ENCODE results near the gene TSPAN4. TPM values are rescaled to one million over a fixed set of nuclear protein-coding genes. Genes with fewer than 3 reads are reported as not detected.

The TSPAN4 gene
- polyA plus RNA-seq, 3 donors = 52.6 to 75.5 (median 63.1) TPM

DNA sequence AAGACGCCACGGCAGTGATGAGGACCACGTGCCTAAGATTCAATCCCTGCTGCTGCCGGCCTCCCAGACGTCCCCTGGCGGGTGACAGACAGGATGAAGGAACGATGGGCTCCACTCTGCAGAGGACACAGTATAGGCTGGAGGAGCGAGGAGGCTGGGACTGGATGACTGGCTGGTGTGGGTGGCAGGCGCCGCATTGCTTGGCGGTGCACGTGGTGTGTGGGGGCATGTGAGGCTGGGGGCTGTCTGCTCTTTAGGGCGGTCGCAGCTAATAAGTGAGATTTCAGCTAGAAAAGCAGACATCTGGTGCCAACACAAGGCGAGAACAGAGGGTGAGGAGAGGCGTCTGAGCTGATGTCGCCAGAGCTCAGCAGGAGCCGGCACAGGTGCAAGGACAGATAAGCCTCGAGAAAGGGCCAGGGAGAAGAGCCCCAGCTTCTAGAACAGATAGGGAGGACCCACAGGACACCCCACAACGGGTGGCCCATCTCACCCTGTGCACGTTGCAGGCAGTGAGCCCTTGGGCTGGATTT is 33.2 kb downstream of the TSPAN4 start:
- H3K9ac ChIP-seq (ENCODE audit: insufficient read depth, low read length, poor library complexity, severe bottlenecking) = no peak overlapping the region
- no peaks in the 10 kb centered on the region for H3K27me3 ChIP-seq (ENCODE audit: control insufficient read depth in 2 of 2, insufficient read depth in 2 of 2, low read length in 2 of 2)
- DNase-seq = no peak
- H3K27me3 Mint-ChIP-seq (ENCODE audit: low read depth in 3 of 3) = peaks cover 0 to 3% (median 3%) of the 10 kb centered on the region in 3 donors
- H3K36me3 Mint-ChIP-seq = peaks cover 10 to 23% of the 10 kb centered on the region in 2 donors
- intact Hi-C loops (cut with micrococcal nuclease) = no loop called here
- H3K9me3 ChIP-seq (replicated peaks in 1 of 2; ENCODE audit: control insufficient read depth in 1 of 2, insufficient read depth in 1 of 2, low read length in 2 of 2) = no peaks in the 10 kb centered on the region
- H3K79me2 ChIP-seq (ENCODE audit: insufficient read depth, low read length) = no peaks in the 10 kb centered on the region
- no peak overlapping the region for H3K27ac ChIP-seq (ENCODE audit: low read depth in 1 of 2, low read length in 2 of 2)
- TF ChIP-seq, protein P1, sequence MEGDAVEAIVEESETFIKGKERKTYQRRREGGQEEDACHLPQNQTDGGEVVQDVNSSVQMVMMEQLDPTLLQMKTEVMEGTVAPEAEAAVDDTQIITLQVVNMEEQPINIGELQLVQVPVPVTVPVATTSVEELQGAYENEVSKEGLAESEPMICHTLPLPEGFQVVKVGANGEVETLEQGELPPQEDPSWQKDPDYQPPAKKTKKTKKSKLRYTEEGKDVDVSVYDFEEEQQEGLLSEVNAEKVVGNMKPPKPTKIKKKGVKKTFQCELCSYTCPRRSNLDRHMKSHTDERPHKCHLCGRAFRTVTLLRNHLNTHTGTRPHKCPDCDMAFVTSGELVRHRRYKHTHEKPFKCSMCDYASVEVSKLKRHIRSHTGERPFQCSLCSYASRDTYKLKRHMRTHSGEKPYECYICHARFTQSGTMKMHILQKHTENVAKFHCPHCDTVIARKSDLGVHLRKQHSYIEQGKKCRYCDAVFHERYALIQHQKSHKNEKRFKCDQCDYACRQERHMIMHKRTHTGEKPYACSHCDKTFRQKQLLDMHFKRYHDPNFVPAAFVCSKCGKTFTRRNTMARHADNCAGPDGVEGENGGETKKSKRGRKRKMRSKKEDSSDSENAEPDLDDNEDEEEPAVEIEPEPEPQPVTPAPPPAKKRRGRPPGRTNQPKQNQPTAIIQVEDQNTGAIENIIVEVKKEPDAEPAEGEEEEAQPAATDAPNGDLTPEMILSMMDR (IDR thresholded peaks at IDR 0.05) = no peak
- peaks cover 3 to 10% of the 10 kb centered on the region in 2 donors for H3K36me3 ChIP-seq (replicated peaks in 1 of 2; ENCODE audit: control insufficient read depth in 1 of 2, insufficient read depth in 2 of 2, low read length in 2 of 2)
- H3K4me2 ChIP-seq (replicated peaks; ENCODE audit: extremely low read depth, low read length, poor library complexity, severe bottlenecking) = no peak overlapping the region
- no peaks in the 10 kb centered on the region for H3K4me1 ChIP-seq (ENCODE audit: control insufficient read depth in 1 of 2, insufficient read depth in 2 of 2, low read length in 2 of 2)
- no peak overlapping the region for H2AFZ ChIP-seq (ENCODE audit: insufficient read depth, low read depth, low read length, poor library complexity, severe bottlenecking)
- no peak overlapping the region for H3K4me3 ChIP-seq (replicated peaks in 1 of 3; ENCODE audit: low read depth in 2 of 3, low read length in 3 of 3)
- H3K9me3 Mint-ChIP-seq = peaks cover 0 to 2% (median 0%) of the 10 kb centered on the region in 7 donors
- peak overlapping the region in 2 of 7 donors; percentile 7 to 43 for H3K27ac Mint-ChIP-seq
- 95% methylated on average over 21 of the region's 21 CpGs for WGBS (ENCODE audit: insufficient coverage)
- no peaks in the 10 kb centered on the region for H3K4me1 Mint-ChIP-seq
- no peak overlapping the region for H3K4me3 Mint-ChIP-seq
- no peaks in the 10 kb centered on the region for H4K20me1 ChIP-seq (ENCODE audit: insufficient read depth, low read length)

DNA sequence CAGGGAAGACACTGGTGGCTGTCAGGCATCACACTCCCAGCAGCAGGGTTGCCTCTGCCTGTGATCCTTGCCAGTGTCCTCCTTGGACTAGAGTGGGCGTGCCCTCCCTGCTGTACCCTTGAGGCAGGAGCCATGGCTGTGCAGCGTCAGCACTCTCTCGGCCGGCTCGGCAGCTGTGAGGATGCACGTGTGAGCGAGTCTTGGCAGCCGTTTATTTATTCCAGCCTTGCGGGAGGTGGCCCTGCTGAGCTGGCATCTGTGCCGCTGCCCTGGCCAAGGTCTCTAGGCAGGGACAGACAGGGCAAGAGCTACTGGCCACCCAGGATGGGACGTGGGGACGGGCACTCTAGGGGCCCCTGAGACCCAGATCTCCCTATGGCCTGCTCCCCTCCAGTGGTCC is 33.9 kb downstream of the TSPAN4 start:
- TF ChIP-seq, protein P1 (IDR thresholded peaks at IDR 0.05) = no peak
- intact Hi-C loops (cut with micrococcal nuclease) = no loop called here
- Mint-ChIP-seq H3K9me3 (peaks cover 0 to 2% (median 0%) of the 10 kb centered on the region in 7 donors), H3K4me1 (no peaks in the 10 kb centered on the region), H3K27me3 (ENCODE audit: low read depth in 3 of 3) (peaks cover 0 to 1% (median 1%) of the 10 kb centered on the region in 3 donors), H3K36me3 (peaks cover 13 to 27% of the 10 kb centered on the region in 2 donors), H3K4me3 (no peak overlapping the region), H3K27ac (no peak overlapping the region)
- Histone ChIP-seq H3K9me3 (replicated peaks in 1 of 2; ENCODE audit: control insufficient read depth in 1 of 2, insufficient read depth in 1 of 2, low read length in 2 of 2) (no peaks in the 10 kb centered on the region), H3K27ac (ENCODE audit: low read depth in 1 of 2, low read length in 2 of 2) (no peak overlapping the region), H2AFZ (ENCODE audit: insufficient read depth, low read depth, low read length, poor library complexity, severe bottlenecking) (no peak overlapping the region), H4K20me1 (ENCODE audit: insufficient read depth, low read length) (no peaks in the 10 kb centered on the region), H3K36me3 (replicated peaks in 1 of 2; ENCODE audit: control insufficient read depth in 1 of 2, insufficient read depth in 2 of 2, low read length in 2 of 2) (peaks cover 3 to 11% of the 10 kb centered on the region in 2 donors), H3K9ac (ENCODE audit: insufficient read depth, low read length, poor library complexity, severe bottlenecking) (no peak overlapping the region), H3K79me2 (ENCODE audit: insufficient read depth, low read length) (no peaks in the 10 kb centered on the region), H3K4me3 (replicated peaks in 1 of 3; ENCODE audit: low read depth in 2 of 3, low read length in 3 of 3) (no peak overlapping the region), H3K4me1 (ENCODE audit: control insufficient read depth in 1 of 2, insufficient read depth in 2 of 2, low read length in 2 of 2) (no peaks in the 10 kb centered on the region), H3K27me3 (ENCODE audit: control insufficient read depth in 2 of 2, insufficient read depth in 2 of 2, low read length in 2 of 2) (no peaks in the 10 kb centered on the region), H3K4me2 (replicated peaks; ENCODE audit: extremely low read depth, low read length, poor library complexity, severe bottlenecking) (no peak overlapping the region)
- 96% methylated on average over 12 of the region's 12 CpGs for WGBS (ENCODE audit: insufficient coverage)
- DNase-seq = no peak

Data from CD14-positive monocyte (primary cell).